GM23248 (cell line): ENCODE results near the gene SRGAP2B.
"Not testable (repeated sequence)": the region's sequence is repeated elsewhere in the genome, so short reads cannot be mapped to it uniquely, and the experiment has no call there.

Experiments
- EZH2 ChIP-seq: fragments of 200-600 bp; sonication (generic); IDR thresholded peaks from 2 replicates; pipeline ENCODE4 v1.6.1; 2018; ENCODE audit warnings: antibody characterized with exemption, mild to moderate bottlenecking; ENCODE audit not compliant: insufficient read depth, poor library complexity, severe bottlenecking
- EZH2phosphoT487 ChIP-seq: fragments of 200-600 bp; sonication (generic); IDR thresholded peaks from 2 replicates; pipeline ENCODE4 v1.6.1; 2018; ENCODE audit warnings: antibody characterized with exemption, moderate library complexity, mild to moderate bottlenecking, low read depth; ENCODE audit not compliant: insufficient read depth

DNA sequence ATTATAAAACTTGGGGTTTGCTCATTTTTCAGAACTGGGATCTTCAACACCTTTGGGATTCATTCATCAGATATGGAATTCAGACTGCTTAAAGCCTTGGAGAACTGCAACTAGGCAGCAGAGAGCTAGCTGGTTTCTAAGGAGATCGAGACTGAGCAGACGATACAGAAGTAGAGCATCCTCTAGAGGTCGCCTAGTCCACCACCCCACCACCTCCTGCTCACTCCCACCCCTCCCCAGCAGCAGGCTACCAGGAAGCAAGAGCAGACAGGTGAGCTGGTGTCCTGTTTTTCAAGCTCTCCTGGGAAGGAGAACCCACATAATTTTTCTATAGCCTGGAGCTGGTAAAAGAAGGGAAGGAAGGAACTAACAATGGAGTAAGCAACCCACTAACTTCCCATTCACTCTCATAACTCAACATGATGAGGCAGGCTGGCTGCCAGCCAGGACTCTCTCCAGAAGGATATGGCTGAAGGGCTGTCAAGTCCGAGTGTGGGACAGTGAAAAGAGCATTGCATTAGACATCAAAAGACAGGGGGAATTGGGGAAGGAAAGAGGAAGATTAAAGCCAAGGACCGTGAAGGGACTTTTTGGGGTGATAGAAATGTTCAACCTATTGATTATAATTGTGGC, 29.8 kb downstream of the SRGAP2B start:
- not testable (repeated sequence) for TF ChIP-seq EZH2, EZH2phosphoT487
